SK-N-SH treated with all-trans-retinoic acid at 6 μM for 48 hours (cell line): ENCODE measurements around the gene TNFRSF4.
"Not testable (repeated sequence)": the region's sequence is repeated elsewhere in the genome, so short reads cannot be mapped to it uniquely, and the experiment has no call there.

Experiments used
- ARNTL ChIP-seq: fragments of 450-650 bp; formaldehyde crosslinking; IDR thresholded peaks from 2 replicates; pipeline ENCODE4 v1.5.0; 2020; ENCODE audit warnings: low read depth, mild to moderate bottlenecking, moderate library complexity, borderline replicate concordance
- CREB5 ChIP-seq: fragments of 250-450 bp; sonication (Bioruptor Pico); IDR thresholded peaks from 2 replicates; pipeline ENCODE4 v1.5.1; 2020; ENCODE audit warnings: low read depth, mild to moderate bottlenecking, moderate library complexity
- ESRRG ChIP-seq: fragments of 250-450 bp; sonication (Bioruptor Pico); IDR thresholded peaks from 2 replicates; pipeline ENCODE4 v1.6.1; 2021; ENCODE audit warnings: mild to moderate bottlenecking
- OSR1 ChIP-seq: fragments of 250-450 bp; sonication (Bioruptor Pico); IDR thresholded peaks from 2 replicates; pipeline ENCODE4 v1.8.0; 2022; ENCODE audit warnings: moderate library complexity, mild to moderate bottlenecking, inconsistent platforms
- PATZ1 ChIP-seq: fragments of 250-450 bp; sonication (Bioruptor Pico); IDR thresholded peaks from 2 replicates; pipeline ENCODE4 v1.8.0; 2020; ENCODE audit warnings: mild to moderate bottlenecking, moderate library complexity, borderline replicate concordance
- RARB ChIP-seq: fragments of 250-450 bp; sonication (Bioruptor Pico); IDR thresholded peaks from 2 replicates; pipeline ENCODE4 v1.8.0; 2021; ENCODE audit warnings: mild to moderate bottlenecking, moderate library complexity

- TF ChIP-seq ESRRG, OSR1, ARNTL, CREB5, RARB, PATZ1 (CRISPR knock-in tag): not testable (repeated sequence)
Observed at GRCh38 chr1:1176063-1176761, 37.7 kb downstream of the TNFRSF4 start.
